ENCODE data around the gene SLC5A3.

DNA sequence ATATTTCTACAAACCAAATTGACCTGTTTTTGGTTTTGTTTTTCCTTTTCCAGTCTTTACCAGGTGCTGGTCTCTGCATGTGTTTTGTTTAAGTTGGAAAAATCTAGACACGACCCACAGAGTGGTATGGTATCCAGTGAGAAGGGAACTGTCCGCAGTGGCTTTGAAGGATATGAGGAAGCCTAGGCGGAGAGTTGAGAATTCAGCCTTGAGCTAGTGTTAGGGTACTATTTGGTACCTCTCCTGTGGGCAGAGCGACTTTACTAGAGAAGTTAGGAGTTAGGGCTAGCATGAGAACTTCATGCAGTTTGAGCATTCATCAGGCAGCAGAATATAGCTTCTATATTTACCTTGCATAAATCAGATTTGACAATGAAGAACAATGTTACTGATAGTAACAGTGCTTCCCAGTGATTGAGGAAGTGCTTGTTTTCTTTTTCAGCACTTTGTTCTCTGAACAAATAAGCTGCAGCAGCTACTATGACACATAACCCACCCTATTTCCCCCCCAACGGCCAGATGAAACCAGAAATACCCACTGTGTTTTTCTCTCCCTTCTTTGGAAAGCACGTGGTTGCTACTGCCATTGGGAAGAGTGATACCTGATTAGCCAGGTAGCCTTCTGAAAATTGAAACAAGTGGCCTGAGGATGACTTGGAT is 19.0 kb downstream of the SLC5A3 start:
- TF ChIP-seq, protein P1, sequence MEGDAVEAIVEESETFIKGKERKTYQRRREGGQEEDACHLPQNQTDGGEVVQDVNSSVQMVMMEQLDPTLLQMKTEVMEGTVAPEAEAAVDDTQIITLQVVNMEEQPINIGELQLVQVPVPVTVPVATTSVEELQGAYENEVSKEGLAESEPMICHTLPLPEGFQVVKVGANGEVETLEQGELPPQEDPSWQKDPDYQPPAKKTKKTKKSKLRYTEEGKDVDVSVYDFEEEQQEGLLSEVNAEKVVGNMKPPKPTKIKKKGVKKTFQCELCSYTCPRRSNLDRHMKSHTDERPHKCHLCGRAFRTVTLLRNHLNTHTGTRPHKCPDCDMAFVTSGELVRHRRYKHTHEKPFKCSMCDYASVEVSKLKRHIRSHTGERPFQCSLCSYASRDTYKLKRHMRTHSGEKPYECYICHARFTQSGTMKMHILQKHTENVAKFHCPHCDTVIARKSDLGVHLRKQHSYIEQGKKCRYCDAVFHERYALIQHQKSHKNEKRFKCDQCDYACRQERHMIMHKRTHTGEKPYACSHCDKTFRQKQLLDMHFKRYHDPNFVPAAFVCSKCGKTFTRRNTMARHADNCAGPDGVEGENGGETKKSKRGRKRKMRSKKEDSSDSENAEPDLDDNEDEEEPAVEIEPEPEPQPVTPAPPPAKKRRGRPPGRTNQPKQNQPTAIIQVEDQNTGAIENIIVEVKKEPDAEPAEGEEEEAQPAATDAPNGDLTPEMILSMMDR (IDR thresholded peaks at IDR 0.05), result no peak
- TF ChIP-seq EP300 (IDR thresholded peaks at IDR 0.05), result no peak
